OCI-LY7 (cell line): ENCODE results near the gene TPBGL. TPM values are rescaled to one million over a fixed set of nuclear protein-coding genes. Genes with fewer than 3 reads are reported as not detected.

Experiments
- BruUV-seq: library from RNA; stranded (reverse); fragments of 400-500 nt; replicated peaks from 2 replicates; lab custom pipeline; 2021; lab: Mats Ljungman, UMichigan
- CTCF ChIA-PET: fragments of 300-600 bp; sonication (Branson Sonifier 250); formaldehyde crosslinking; loops from one replicate; lab custom pipeline; 2022; ENCODE audit warnings: antibody characterized with exemption; ENCODE audit not compliant: unreplicated experiment; lab: Charles Lee
- POLR2A ChIA-PET: fragments of 300-600 bp; sonication (Branson Sonifier 250); formaldehyde crosslinking; loops from one replicate; lab custom pipeline; 2022; ENCODE audit warnings: antibody characterized with exemption; lab: Charles Lee
- DNase-seq: peaks from one replicate; pipeline ENCODE4 v3.0.0-alpha.2; 2015; ENCODE audit warnings: low spot score
- H2AFZ ChIP-seq: fragments of 200-600 bp; sonication (generic), shearing (Covaris generic); 2 replicates; pipeline ENCODE4 v1.6.1; 2014; ENCODE audit warnings: mild to moderate bottlenecking, antibody characterized with exemption, low read length, moderate library complexity
- H3K27ac ChIP-seq: fragments of 200-600 bp; sonication (generic); 2 replicates; pipeline ENCODE4 v1.5.1; 2014; ENCODE audit warnings: mixed run types, low read depth, mild to moderate bottlenecking, moderate library complexity, low read length, inconsistent platforms; ENCODE audit not compliant: poor library complexity, severe bottlenecking
- H3K36me3 ChIP-seq: fragments of 200-600 bp; sonication (generic); 2 replicates; pipeline ENCODE4 v1.6.1; 2014; ENCODE audit warnings: mild to moderate bottlenecking, antibody characterized with exemption, low read length, moderate library complexity, mixed read lengths; ENCODE audit not compliant: insufficient read depth
- H3K4me1 ChIP-seq: fragments of 200-600 bp; sonication (generic); 2 replicates; pipeline ENCODE4 v1.5.1; 2014; ENCODE audit warnings: mild to moderate bottlenecking, low read length; ENCODE audit not compliant: insufficient read depth, poor library complexity, severe bottlenecking
- H3K4me2 ChIP-seq: fragments of 200-600 bp; sonication (generic); 2 replicates; pipeline ENCODE4 v1.6.1; 2014; ENCODE audit warnings: mild to moderate bottlenecking, low read length
- H3K4me3 ChIP-seq: fragments of 200-600 bp; sonication (generic); 2 replicates; pipeline ENCODE4 v1.5.1; 2014; ENCODE audit warnings: mild to moderate bottlenecking, low read depth, low read length; ENCODE audit not compliant: poor library complexity, severe bottlenecking
- H3K79me2 ChIP-seq: fragments of 200-600 bp; sonication (generic); 2 replicates; pipeline ENCODE4 v1.6.1; 2016; ENCODE audit warnings: low read depth, mild to moderate bottlenecking, low read length, moderate library complexity, mixed read lengths; ENCODE audit not compliant: insufficient read depth
- H3K9me2 ChIP-seq: fragments of 200-600 bp; sonication (generic); 2 replicates; pipeline ENCODE4 v1.6.1; 2016; ENCODE audit warnings: mild to moderate bottlenecking, low read length, mixed read lengths; ENCODE audit not compliant: insufficient read depth
- H3K9me3 ChIP-seq: fragments of 200-600 bp; sonication (generic); 2 replicates; pipeline ENCODE4 v1.6.1; 2014; ENCODE audit warnings: mild to moderate bottlenecking, mixed run types, low read length, mixed read lengths
- H4K20me1 ChIP-seq: fragments of 200-600 bp; sonication (generic); 2 replicates; pipeline ENCODE4 v1.6.1; 2014; ENCODE audit warnings: mild to moderate bottlenecking, antibody characterized with exemption, low read length, moderate library complexity, mixed read lengths; ENCODE audit not compliant: insufficient read depth
- EZH2phosphoT487 ChIP-seq: fragments of 200-600 bp; sonication (generic); IDR thresholded peaks from 2 replicates; pipeline ENCODE4 v1.6.1; 2018; ENCODE audit warnings: low read depth, borderline replicate concordance, mild to moderate bottlenecking, mixed run types, antibody characterized with exemption, low read length, moderate library complexity, mixed read lengths
- intact Hi-C: fragments of 100-400 bp; cut with micrococcal nuclease; formaldehyde crosslinking; loops from one replicate; pipeline ENCODE4 v1.10.0; 2022; ENCODE audit not compliant: unreplicated experiment
- total RNA-seq, 2 experiments: library from RNA; depleted of rRNA in 1 of 2; stranded (reverse); fragments of >200 nt in 1 of 2; shearing (Covaris generic) in 1 of 2; gene quantifications; 2 replicates each; pipeline ENCODE4 v1.2.3, GENCODE V29; 2014 to 2022
- TF ChIP-seq, protein P1 (sequence below): fragments of 200-600 bp; sonication (generic); conservative IDR thresholded peaks from 2 replicates; pipeline ENCODE4 v1.5.1; 2014; ENCODE audit warnings: mild to moderate bottlenecking, antibody characterized with exemption, low read length, moderate library complexity, mixed read lengths

Gene TPBGL
- total RNA-seq, 2 experiments from 2014 or later: not detected

DNA sequence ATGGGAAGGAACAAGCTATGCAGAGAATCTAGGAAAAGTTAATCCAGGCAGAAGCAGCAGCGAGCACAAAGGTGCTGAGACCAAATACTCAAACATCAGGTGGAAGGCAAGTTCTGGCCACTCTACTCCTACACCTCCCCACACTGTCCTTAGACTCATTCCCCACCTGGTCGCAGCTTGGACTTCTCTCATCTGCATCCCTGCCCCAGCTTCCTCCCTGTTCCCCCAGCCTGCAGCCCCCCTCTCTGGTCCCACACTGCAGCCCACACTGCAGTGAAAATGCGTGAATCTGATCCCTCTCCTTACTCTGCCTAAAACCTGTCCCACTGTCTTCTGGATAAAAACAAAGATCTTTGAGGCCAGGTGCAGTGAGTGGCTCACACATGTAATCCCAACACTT, 9.1 kb downstream of the TPBGL start:
- no peak overlapping the region for H3K4me3 ChIP-seq
- no peak overlapping the region for H3K4me2 ChIP-seq
- H3K79me2 ChIP-seq: no peaks in the 10 kb centered on the region
- H2AFZ ChIP-seq: no peak overlapping the region
- TF ChIP-seq, protein P1, sequence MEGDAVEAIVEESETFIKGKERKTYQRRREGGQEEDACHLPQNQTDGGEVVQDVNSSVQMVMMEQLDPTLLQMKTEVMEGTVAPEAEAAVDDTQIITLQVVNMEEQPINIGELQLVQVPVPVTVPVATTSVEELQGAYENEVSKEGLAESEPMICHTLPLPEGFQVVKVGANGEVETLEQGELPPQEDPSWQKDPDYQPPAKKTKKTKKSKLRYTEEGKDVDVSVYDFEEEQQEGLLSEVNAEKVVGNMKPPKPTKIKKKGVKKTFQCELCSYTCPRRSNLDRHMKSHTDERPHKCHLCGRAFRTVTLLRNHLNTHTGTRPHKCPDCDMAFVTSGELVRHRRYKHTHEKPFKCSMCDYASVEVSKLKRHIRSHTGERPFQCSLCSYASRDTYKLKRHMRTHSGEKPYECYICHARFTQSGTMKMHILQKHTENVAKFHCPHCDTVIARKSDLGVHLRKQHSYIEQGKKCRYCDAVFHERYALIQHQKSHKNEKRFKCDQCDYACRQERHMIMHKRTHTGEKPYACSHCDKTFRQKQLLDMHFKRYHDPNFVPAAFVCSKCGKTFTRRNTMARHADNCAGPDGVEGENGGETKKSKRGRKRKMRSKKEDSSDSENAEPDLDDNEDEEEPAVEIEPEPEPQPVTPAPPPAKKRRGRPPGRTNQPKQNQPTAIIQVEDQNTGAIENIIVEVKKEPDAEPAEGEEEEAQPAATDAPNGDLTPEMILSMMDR: no peak
- TF ChIP-seq EZH2phosphoT487: no peak
- H3K27ac ChIP-seq: no peak overlapping the region
- DNase-seq: no peak
- intact Hi-C loops: loop anchor here (2.0 to 5.0 kb wide), 3 partner anchors 42 to 547 kb away; no protein-coding TSS in a partner anchor
- no TSS peak for BruUV-seq
- CTCF ChIA-PET: no interaction called here
- H3K9me3 ChIP-seq: 0 out of 2 replicates have a peak, but pooled peaks cover 4% of the 10 kb centered on the region
- H4K20me1 ChIP-seq: no peaks in the 10 kb centered on the region
- H3K9me2 ChIP-seq: no peaks in the 10 kb centered on the region
- POLR2A ChIA-PET: interaction anchor here (1.7 kb wide), 1 partner anchor 108 kb away, joined by 4 read pairs; no protein-coding TSS in a partner anchor
- H3K36me3 ChIP-seq: no peaks in the 10 kb centered on the region
- H3K4me1 ChIP-seq: no peaks in the 10 kb centered on the region

DNA sequence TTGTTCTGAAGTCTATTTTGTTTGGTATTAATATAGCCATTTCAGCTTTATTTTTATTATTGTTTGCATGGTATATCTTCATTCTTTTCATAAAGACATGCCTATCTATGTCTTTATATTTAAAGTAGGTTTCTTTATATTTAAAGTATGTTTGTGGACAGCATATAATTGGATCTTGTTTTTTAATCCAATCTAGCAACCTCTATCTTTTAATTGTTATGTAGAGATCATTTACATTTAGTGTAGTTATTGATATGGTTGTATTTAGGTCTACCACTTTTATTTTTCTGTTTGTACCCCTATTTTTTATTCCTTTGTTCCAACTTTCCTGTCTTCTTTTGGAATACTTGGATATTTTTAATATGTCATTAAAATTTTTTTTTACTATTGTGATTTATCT, 13.8 kb downstream of the TPBGL start:
- no peak overlapping the region for H3K27ac ChIP-seq
- intact Hi-C loops: no loop called here
- H3K4me3 ChIP-seq: no peak overlapping the region
- CTCF ChIA-PET: no interaction called here
- H2AFZ ChIP-seq: no peak overlapping the region
- no peaks in the 10 kb centered on the region for H3K79me2 ChIP-seq
- TF ChIP-seq EZH2phosphoT487: no peak
- TF ChIP-seq, protein P1: no peak
- H3K4me2 ChIP-seq: no peak overlapping the region
- DNase-seq: no peak
- no TSS peak for BruUV-seq
- H3K9me3 ChIP-seq: 0 out of 2 replicates have a peak, but pooled peaks cover 4% of the 10 kb centered on the region
- H3K9me2 ChIP-seq: no peaks in the 10 kb centered on the region
- no peaks in the 10 kb centered on the region for H4K20me1 ChIP-seq
- no peaks in the 10 kb centered on the region for H3K36me3 ChIP-seq
- H3K4me1 ChIP-seq: no peaks in the 10 kb centered on the region
- POLR2A ChIA-PET: interaction anchor here (0.6 kb wide), 1 partner anchor 123 kb away, joined by 4 read pairs; no protein-coding TSS in a partner anchor

DNA sequence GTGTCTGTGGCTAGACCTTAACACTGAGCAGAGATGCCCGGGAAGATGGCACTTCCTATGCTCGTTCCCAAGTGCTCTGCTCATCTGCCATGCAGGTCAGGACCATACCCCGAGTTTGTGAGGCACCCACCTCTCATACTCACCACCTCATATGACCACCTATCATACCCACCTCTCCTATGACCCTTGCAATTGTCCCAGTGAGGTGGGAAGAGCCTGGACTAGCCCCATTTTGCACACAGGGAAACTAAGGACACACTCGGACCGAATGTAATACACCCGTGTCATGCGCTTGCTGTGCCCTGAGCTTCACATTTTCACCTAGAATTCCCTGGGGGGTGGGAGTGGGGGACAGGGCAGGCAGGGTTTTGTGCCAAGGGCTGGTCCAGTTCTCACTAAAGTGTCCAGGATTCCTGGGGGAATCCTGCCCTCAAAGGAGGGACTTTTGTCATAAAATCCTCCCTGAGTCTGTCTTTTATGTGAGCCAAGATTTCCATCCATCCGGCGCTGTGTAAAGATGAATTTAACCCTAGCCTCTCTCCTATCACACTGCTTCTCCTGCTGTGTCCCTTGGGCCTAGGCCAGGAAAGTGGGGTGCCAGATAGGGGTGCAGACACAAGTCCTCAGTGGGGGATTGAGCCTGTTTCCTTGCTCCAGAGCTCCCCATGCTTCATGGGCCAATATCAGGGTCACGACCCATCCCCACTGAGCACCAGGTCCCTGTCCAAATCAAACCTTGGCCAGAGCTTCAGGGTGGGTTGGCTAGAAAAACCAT, 20.0 kb downstream of the TPBGL start:
- POLR2A ChIA-PET: no interaction called here
- no peak overlapping the region for H3K27ac ChIP-seq

More for the DNA sequence above, 20.0 kb downstream of the TPBGL start:
- no TSS peak for BruUV-seq
- Histone ChIP-seq H4K20me1 (no peaks in the 10 kb centered on the region), H3K9me2 (no peaks in the 10 kb centered on the region), H3K4me1 (peaks cover 4% of the 10 kb centered on the region), H3K4me2 (no peak overlapping the region), H3K9me3 (no peaks in the 10 kb centered on the region), H3K36me3 (no peaks in the 10 kb centered on the region), H3K4me3 (no peak overlapping the region), H3K79me2 (no peaks in the 10 kb centered on the region), H2AFZ (no peak overlapping the region)
- TF ChIP-seq EZH2phosphoT487: no peak
- TF ChIP-seq, protein P1: no peak
- CTCF ChIA-PET: no interaction called here
- no peak for DNase-seq
- intact Hi-C loops: no loop called here
